Myocyte (in vitro differentiated cells): Measurements from ENCODE around the gene ZNHIT3. TPM values are rescaled to one million over a fixed set of nuclear protein-coding genes. Genes with fewer than 3 reads are reported as not detected.
"Not testable (repeated sequence)": the region's sequence is repeated elsewhere in the genome, so short reads cannot be mapped to it uniquely, and the experiment has no call there.

Experiments
- DNase-seq: peaks from one replicate; pipeline ENCODE4 v3.0.0-alpha.2; 2012; ENCODE audit warnings: low read depth
- polyA plus RNA-seq: library from polyadenylated mRNA; unstranded; fragments of >200 nt; gene quantifications from one replicate; pipeline ENCODE4 v1.2.1, GENCODE V29; 2012; ENCODE audit warnings: missing spikeins
- total RNA-seq: library from RNA; depleted of rRNA; stranded (reverse); fragments of >200 nt; gene quantifications from 2 replicates; pipeline ENCODE4 v1.2.3, GENCODE V29; 2014

The ZNHIT3 gene
- total RNA-seq: 42.9 and 49.1 TPM in 2 replicates
- polyA plus RNA-seq: 45.1 TPM

GRCh38 chr17:36486204-36487194 is at the start of gene ZNHIT3:
TSS of gene ZNHIT3 (plus strand) at chr17:36486681. CDS start at chr17:36486700, 19 bp downstream.
- peak; percentile 96 for DNase-seq

- not testable (repeated sequence) for DNase-seq
Observed at GRCh38 chr17:36441792-36442191, 44.7 kb upstream of the ZNHIT3 start.

GRCh38 chr17:36443777-36444176 is 42.7 kb upstream of the ZNHIT3 start:
- DNase-seq: no peak

GRCh38 chr17:36449997-36450396 is 36.5 kb upstream of the ZNHIT3 start:
- not testable (repeated sequence) for DNase-seq

- not testable (repeated sequence) for DNase-seq
Observed at GRCh38 chr17:36452888-36453287, 33.6 kb upstream of the ZNHIT3 start.

- not testable (repeated sequence) for DNase-seq
Observed at GRCh38 chr17:36457701-36458100, 28.8 kb upstream of the ZNHIT3 start.

- DNase-seq: no peak
Observed at GRCh38 chr17:36459045-36459444, 27.4 kb upstream of the ZNHIT3 start.

GRCh38 chr17:36459601-36460000 is 26.9 kb upstream of the ZNHIT3 start:
- no peak for DNase-seq

- DNase-seq: no peak
Observed at GRCh38 chr17:36460265-36460937, 26.1 kb upstream of the ZNHIT3 start.

GRCh38 chr17:36461330-36462110 is 25.0 kb upstream of the ZNHIT3 start:
- DNase-seq: no peak

GRCh38 chr17:36463916-36464764 is 22.3 kb upstream of the ZNHIT3 start:
- DNase-seq: peak; percentile 74

- no peak for DNase-seq
Observed at GRCh38 chr17:36464765-36465088, 21.8 kb upstream of the ZNHIT3 start.

- no peak for DNase-seq
Observed at GRCh38 chr17:36468903-36469635, 17.4 kb upstream of the ZNHIT3 start.

GRCh38 chr17:36469733-36470132 is 16.7 kb upstream of the ZNHIT3 start:
- no peak for DNase-seq

- no peak for DNase-seq
Observed at GRCh38 chr17:36470499-36470898, 16.0 kb upstream of the ZNHIT3 start.

GRCh38 chr17:36474571-36474970 is 11.9 kb upstream of the ZNHIT3 start:
- no peak for DNase-seq

GRCh38 chr17:36475346-36475970 is 11.0 kb upstream of the ZNHIT3 start:
- no peak for DNase-seq

GRCh38 chr17:36481829-36482228 is 4.7 kb upstream of the ZNHIT3 start:
- DNase-seq: no peak
